WTC11 (cell line): ENCODE results near the gene AFF3. TPM values are rescaled to one million over a fixed set of nuclear protein-coding genes. Genes with fewer than 3 reads are reported as not detected.

Experiments
- ATAC-seq: fragments of 200-7000 bp; cut with Tn5 transposase; 2 replicates; pipeline ENCODE4 v1.10.0; 2021; ENCODE audit warnings: mild to moderate bottlenecking, moderate library complexity
- CTCF ChIA-PET: fragments of 300-600 bp; sonication (Branson Sonifier 250); formaldehyde crosslinking; loops from one replicate; lab custom pipeline; 2021; ENCODE audit warnings: antibody characterized with exemption; lab: Charles Lee
- POLR2A ChIA-PET: fragments of 350-600 bp; sonication (Branson Sonifier 250); formaldehyde crosslinking; loops from one replicate; lab custom pipeline; 2021; ENCODE audit warnings: antibody characterized with exemption; lab: Charles Lee
- DNase-seq: peaks from one replicate; pipeline ENCODE4 v3.0.0; 2021; ENCODE audit warnings: low spot score
- H3K27ac Mint-ChIP-seq: 2 replicates; pipeline ENCODE4 v1.8.0; 2021; ENCODE audit warnings: mixed read lengths
- H3K27me3 Mint-ChIP-seq: 2 replicates; pipeline ENCODE4 v1.8.0; 2021; ENCODE audit warnings: low read depth, mild to moderate bottlenecking, moderate library complexity, mixed read lengths
- H3K36me3 Mint-ChIP-seq: 2 replicates; pipeline ENCODE4 v1.8.0; 2021; ENCODE audit warnings: mixed read lengths
- H3K4me1 Mint-ChIP-seq: 2 replicates; pipeline ENCODE4 v1.8.0; 2022; ENCODE audit warnings: mixed read lengths
- H3K4me3 Mint-ChIP-seq: 2 replicates; pipeline ENCODE4 v1.8.0; 2021; ENCODE audit warnings: mild to moderate bottlenecking, moderate library complexity, mixed read lengths
- H3K9me3 Mint-ChIP-seq: 2 replicates; pipeline ENCODE4 v1.8.0; 2021; ENCODE audit warnings: mixed read lengths
- CREM ChIP-seq: sonication (generic); formaldehyde crosslinking; IDR thresholded peaks from 2 replicates; pipeline ENCODE4 v1.8.1; 2022; ENCODE audit warnings: mild to moderate bottlenecking, missing genetic modification reagents, moderate library complexity
- E2F1 ChIP-seq: sonication (generic); formaldehyde crosslinking; IDR thresholded peaks from 2 replicates; pipeline ENCODE4 v1.8.0; 2022; ENCODE audit warnings: mild to moderate bottlenecking, missing genetic modification reagents
- E2F4 ChIP-seq: sonication (generic); formaldehyde crosslinking; IDR thresholded peaks from 2 replicates; pipeline ENCODE4 v1.8.1; 2022; ENCODE audit warnings: low read depth, mild to moderate bottlenecking, moderate library complexity, missing genetic modification reagents, borderline replicate concordance
- GTF2I ChIP-seq: fragments of 250-450 bp; sonication (Bioruptor Pico); conservative IDR thresholded peaks from 2 replicates; pipeline ENCODE4 v1.4.0; 2021; ENCODE audit warnings: mild to moderate bottlenecking
- HMGA2 ChIP-seq: fragments of 250-450 bp; sonication (Bioruptor Pico); IDR thresholded peaks from 2 replicates; pipeline ENCODE4 v1.4.0; 2021; ENCODE audit warnings: mild to moderate bottlenecking, moderate library complexity
- JUN ChIP-seq: sonication (generic); formaldehyde crosslinking; IDR thresholded peaks from 2 replicates; pipeline ENCODE4 v1.8.0; 2023; ENCODE audit warnings: mild to moderate bottlenecking, missing genetic modification reagents
- NR1H2 ChIP-seq: sonication (generic); formaldehyde crosslinking; IDR thresholded peaks from 2 replicates; pipeline ENCODE4 v1.9.0; 2021; ENCODE audit warnings: mild to moderate bottlenecking, moderate library complexity, missing genetic modification reagents
- SMAD3 ChIP-seq: sonication (generic); formaldehyde crosslinking; IDR thresholded peaks from 2 replicates; pipeline ENCODE4 v1.8.0; 2022; ENCODE audit warnings: missing genetic modification reagents, mild to moderate bottlenecking, borderline replicate concordance
- SMAD4 ChIP-seq: sonication (generic); formaldehyde crosslinking; IDR thresholded peaks from 2 replicates; pipeline ENCODE4 v1.8.0; 2022; ENCODE audit warnings: mild to moderate bottlenecking, missing genetic modification reagents
- USF2 ChIP-seq: sonication (generic); formaldehyde crosslinking; IDR thresholded peaks from 2 replicates; pipeline ENCODE4 v1.8.1; 2023; ENCODE audit warnings: mild to moderate bottlenecking, missing genetic modification reagents, moderate library complexity
- ZNF281 ChIP-seq: sonication (generic); formaldehyde crosslinking; IDR thresholded peaks from 2 replicates; pipeline ENCODE4 v1.8.0; 2023; ENCODE audit warnings: mild to moderate bottlenecking, missing genetic modification reagents
- ZNF416 ChIP-seq: fragments of 250-450 bp; sonication (Bioruptor Pico); IDR thresholded peaks from 2 replicates; pipeline ENCODE4 v1.9.0; 2021; ENCODE audit warnings: mild to moderate bottlenecking, inconsistent platforms
- ZNF423 ChIP-seq: fragments of 250-450 bp; sonication (Bioruptor Pico); IDR thresholded peaks from 2 replicates; pipeline ENCODE4 v2.1.2; 2022; ENCODE audit warnings: mild to moderate bottlenecking, moderate library complexity
- ZNF532 ChIP-seq: fragments of 250-450 bp; sonication (Bioruptor Pico); IDR thresholded peaks from 2 replicates; pipeline ENCODE4 v1.9.0; 2021; ENCODE audit warnings: mild to moderate bottlenecking, borderline replicate concordance
- total RNA-seq: library from RNA; stranded (reverse); gene quantifications from 3 replicates; pipeline ENCODE4 v1.2.3, GENCODE V29; 2021
- TF ChIP-seq, protein P1 (sequence below): fragments of 250-450 bp; sonication (Bioruptor Pico); IDR thresholded peaks from 2 replicates; pipeline ENCODE4 v1.8.0; 2021; ENCODE audit warnings: mild to moderate bottlenecking
- TF ChIP-seq, protein P2 (sequence below): sonication (generic); formaldehyde crosslinking; IDR thresholded peaks from 2 replicates; pipeline ENCODE4 v1.8.0; 2022; ENCODE audit warnings: mild to moderate bottlenecking, missing genetic modification reagents

Gene AFF3
- total RNA-seq, 1 experiment from 2014 or later = 1.2 TPM

DNA sequence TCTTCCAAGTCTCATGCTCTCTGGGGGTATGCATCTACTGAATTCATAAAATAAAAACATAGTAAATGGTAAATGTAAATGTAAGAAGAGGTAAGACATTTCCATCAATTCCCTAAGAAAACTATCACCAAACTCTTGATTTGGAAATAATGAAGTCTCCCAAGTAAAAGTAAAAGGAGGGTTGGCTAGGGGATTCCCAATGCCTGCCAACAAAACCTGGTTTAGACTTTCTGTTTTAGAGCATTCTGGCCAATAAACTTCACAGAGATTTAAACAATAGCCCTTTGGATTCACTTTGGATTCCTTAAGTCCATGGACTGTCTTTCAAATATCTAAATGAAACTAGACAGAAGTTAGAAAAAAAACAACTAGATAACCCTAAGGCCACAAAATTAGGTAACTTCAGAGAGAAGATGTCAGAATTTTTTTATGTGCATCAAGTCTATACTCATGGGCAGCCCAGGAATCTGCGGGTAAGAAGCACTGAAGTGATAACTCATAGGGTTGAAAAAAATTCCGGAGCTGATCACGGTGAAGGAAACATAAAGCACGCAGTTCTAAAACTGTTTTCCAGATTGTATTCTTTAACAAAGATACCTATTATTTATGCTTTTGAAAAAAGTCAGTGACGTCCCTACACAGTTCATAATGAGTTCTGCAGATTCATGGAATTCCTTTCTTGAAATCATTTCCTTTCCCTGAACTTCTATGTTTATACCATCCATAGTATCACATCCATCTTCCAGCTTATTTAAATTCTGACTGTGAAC is 263.6 kb downstream of the AFF3 start (continued):
- TF ChIP-seq GTF2I = no peak

GRCh38 chr2:99877963-99878362 is 264.4 kb downstream of the AFF3 start:
- no peaks in the 10 kb centered on the region for H3K27me3 Mint-ChIP-seq
- no peak for ATAC-seq
- peaks cover 9% of the 10 kb centered on the region for H3K4me1 Mint-ChIP-seq
- TF ChIP-seq SMAD4 (no peak), USF2 (CRISPR knock-in tag) (no peak)
- DNase-seq = no peak
- H3K9me3 Mint-ChIP-seq = no peaks in the 10 kb centered on the region
- no peaks in the 10 kb centered on the region for H3K36me3 Mint-ChIP-seq
- CTCF ChIA-PET = no interaction called here
- POLR2A ChIA-PET = no interaction called here
- no peak overlapping the region for H3K27ac Mint-ChIP-seq
- no peak overlapping the region for H3K4me3 Mint-ChIP-seq

- no peaks in the 10 kb centered on the region for H3K27me3 Mint-ChIP-seq
- no peaks in the 10 kb centered on the region for H3K9me3 Mint-ChIP-seq
- ChIA-PET POLR2A (no interaction called here), CTCF (no interaction called here)
- TF ChIP-seq CREM = no peak
- TF ChIP-seq E2F4 (CRISPR knock-in tag) = no peak
- no peak for TF ChIP-seq SMAD4
- TF ChIP-seq NR1H2 (CRISPR knock-in tag) = no peak
- TF ChIP-seq GTF2I = no peak
- TF ChIP-seq, protein P1, sequence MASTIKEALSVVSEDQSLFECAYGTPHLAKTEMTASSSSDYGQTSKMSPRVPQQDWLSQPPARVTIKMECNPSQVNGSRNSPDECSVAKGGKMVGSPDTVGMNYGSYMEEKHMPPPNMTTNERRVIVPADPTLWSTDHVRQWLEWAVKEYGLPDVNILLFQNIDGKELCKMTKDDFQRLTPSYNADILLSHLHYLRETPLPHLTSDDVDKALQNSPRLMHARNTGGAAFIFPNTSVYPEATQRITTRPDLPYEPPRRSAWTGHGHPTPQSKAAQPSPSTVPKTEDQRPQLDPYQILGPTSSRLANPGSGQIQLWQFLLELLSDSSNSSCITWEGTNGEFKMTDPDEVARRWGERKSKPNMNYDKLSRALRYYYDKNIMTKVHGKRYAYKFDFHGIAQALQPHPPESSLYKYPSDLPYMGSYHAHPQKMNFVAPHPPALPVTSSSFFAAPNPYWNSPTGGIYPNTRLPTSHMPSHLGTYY = no peak
- TF ChIP-seq SMAD3 = no peak
- ATAC-seq = no peak
- no peaks in the 10 kb centered on the region for H3K36me3 Mint-ChIP-seq
- H3K4me3 Mint-ChIP-seq = no peak overlapping the region
- peaks cover 5% of the 10 kb centered on the region for H3K4me1 Mint-ChIP-seq
- H3K27ac Mint-ChIP-seq = no peak overlapping the region
- DNase-seq = no peak
Measured at GRCh38 chr2:99876956-99877355, 265.4 kb downstream of the AFF3 start.

GRCh38 chr2:99875627-99876201 is 266.7 kb downstream of the AFF3 start:
- no peaks in the 10 kb centered on the region for H3K4me1 Mint-ChIP-seq
- H3K27me3 Mint-ChIP-seq = no peaks in the 10 kb centered on the region
- CTCF ChIA-PET = no interaction called here
- ATAC-seq = no peak
- H3K9me3 Mint-ChIP-seq = no peaks in the 10 kb centered on the region
- POLR2A ChIA-PET = no interaction called here
- no peaks in the 10 kb centered on the region for H3K36me3 Mint-ChIP-seq
- H3K27ac Mint-ChIP-seq = no peak overlapping the region
- DNase-seq = no peak
- no peak overlapping the region for H3K4me3 Mint-ChIP-seq
- TF ChIP-seq JUN (CRISPR knock-in tag) (no peak), HMGA2 (CRISPR knock-in tag) (no peak), E2F1 (no peak), ZNF416 (CRISPR knock-in tag) (no peak), NR1H2 (CRISPR knock-in tag) (no peak), ZNF281 (no peak), ZNF423 (no peak), ZNF532 (CRISPR knock-in tag) (no peak)
- TF ChIP-seq, protein P2, sequence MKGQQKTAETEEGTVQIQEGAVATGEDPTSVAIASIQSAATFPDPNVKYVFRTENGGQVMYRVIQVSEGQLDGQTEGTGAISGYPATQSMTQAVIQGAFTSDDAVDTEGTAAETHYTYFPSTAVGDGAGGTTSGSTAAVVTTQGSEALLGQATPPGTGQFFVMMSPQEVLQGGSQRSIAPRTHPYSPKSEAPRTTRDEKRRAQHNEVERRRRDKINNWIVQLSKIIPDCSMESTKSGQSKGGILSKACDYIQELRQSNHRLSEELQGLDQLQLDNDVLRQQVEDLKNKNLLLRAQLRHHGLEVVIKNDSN = no peak
